Iris pigment epithelial cell (primary cell): Measurements from ENCODE around the gene LRRC52.

Experiments
- DNase-seq: peaks from one replicate; pipeline ENCODE4 v3.0.0-alpha.2; 2011; ENCODE audit warnings: low read depth

Gene LRRC52

GRCh38 chr1:165543532-165544438 is at the start of gene LRRC52:
LRRC52 (plus strand) TSS chr1:165544000; CDS start chr1:165544297, 297 bp downstream.
- DNase-seq = no peak

GRCh38 chr1:165494949-165495857 is 48.6 kb upstream of the LRRC52 start:
- DNase-seq = no peak

DNA sequence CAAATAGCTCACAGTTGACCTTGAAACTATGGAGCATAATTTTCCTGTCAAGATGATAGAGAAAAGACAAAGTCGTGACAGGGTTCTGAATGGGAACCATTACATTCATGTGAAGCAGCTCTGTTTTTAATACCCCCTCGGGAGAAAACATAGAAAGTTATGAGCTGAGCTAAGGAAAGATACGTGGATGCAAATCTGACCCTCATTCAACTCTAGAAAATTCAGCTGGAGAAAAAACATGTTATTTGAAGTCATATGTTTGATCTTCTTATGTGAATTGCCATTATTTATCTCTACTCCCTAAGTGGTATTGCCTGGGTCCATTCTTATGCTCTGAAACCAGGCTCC is 48.0 kb upstream of the LRRC52 start:
- no peak for DNase-seq

DNA sequence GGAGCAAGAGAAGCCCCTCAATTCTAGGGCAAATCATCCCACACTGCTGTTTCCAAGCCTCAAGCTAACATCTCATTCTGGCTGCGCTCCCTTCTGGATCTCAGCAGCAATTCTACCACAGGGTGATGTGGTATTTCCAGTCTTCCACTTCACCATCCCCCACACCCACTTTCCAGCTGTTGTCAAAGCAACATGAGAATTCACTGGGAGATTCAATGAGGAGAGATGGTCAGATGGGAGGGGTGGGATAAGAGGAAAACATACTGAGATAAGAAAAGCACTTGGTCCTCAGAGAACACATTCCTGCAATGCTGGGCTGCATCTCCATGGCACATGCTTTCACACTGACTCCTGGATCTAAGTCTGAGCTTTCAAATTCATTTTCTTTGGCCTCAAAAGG is 47.3 kb upstream of the LRRC52 start:
- DNase-seq = no peak

DNA sequence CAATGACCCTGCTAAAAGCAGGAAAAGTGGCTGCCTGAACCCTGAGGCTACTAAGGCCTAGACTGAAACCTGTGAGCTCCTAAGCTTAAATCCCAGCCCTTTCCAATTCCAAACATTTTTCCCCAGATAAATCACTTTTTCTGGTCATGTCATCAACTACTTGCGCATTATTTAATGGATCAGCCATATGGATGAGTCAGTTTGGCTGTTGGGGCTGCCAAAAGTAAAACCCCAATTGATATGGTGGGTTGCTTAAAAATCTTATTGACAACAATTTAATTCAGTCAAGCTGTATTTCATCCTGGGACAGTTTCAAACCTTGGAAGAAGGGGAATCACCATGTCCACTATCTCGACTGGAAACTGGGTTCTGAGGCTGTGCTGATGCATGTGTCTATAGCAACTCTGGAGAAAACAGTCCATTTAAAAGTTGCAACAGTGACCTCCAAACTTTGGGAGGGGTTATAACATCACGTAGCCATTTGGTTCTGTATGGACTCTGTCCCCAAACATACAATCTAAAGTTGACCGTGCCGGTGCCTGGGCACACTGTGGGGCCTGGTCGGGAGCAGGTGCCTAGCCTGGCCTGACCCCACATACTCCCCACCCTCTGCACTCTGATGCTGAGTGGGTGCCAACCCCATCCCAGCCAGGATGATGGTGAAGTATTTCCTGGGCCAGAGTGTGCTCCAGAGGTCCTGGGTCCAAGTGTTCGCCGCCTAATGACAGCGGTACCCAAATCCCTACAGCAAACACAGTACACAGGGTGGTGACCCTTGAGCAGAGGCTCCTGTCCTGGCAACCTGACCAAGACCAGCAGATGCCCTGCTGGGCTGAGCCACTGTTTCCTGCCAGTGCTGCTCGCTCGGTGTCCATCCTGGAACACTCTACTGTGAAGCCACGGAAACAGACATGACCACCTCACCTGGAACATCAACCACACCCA is 46.5 kb upstream of the LRRC52 start:
- no peak for DNase-seq

GRCh38 chr1:165501330-165501969 is 42.4 kb upstream of the LRRC52 start:
- DNase-seq = no peak

DNA sequence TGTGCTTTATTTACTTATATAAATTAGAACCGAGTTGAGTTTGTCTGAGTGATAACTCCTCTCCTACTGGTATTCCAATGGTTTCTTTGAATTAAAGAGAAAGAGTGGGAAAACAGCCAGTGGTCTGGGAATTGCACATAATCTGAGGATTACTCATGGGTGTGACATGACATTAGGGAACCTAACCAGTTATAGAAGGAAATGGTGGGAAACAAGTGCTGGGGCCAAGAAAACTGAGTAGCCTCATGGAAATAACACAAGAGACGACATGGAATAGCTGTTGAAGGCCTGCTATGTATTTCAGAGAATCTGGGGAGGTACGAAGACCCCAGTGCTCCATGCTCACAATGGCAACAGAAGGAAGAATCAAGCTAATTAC is 41.8 kb upstream of the LRRC52 start:
- DNase-seq = no peak

- DNase-seq = no peak
Measured at GRCh38 chr1:165507570-165507969, 36.2 kb upstream of the LRRC52 start.

DNA sequence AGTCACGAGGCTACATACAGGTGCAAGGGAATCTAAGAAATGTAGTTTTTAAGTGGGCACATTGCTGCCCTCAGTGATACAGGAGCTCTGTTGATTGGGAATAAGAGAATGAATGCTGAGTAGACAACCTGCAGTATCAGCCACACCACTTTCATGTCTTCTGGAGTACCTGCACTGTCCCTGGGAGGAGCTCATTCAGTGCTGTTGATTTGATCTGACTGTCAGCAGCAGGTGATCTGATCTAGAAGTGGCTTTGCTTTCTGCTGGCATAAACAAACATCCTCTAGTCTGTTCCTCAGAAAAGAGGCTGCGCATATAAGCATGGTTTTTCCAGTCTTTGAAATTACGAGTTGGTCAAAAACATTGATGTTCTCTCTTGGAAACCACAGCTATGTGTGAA is 35.5 kb upstream of the LRRC52 start:
- DNase-seq = no peak

DNA sequence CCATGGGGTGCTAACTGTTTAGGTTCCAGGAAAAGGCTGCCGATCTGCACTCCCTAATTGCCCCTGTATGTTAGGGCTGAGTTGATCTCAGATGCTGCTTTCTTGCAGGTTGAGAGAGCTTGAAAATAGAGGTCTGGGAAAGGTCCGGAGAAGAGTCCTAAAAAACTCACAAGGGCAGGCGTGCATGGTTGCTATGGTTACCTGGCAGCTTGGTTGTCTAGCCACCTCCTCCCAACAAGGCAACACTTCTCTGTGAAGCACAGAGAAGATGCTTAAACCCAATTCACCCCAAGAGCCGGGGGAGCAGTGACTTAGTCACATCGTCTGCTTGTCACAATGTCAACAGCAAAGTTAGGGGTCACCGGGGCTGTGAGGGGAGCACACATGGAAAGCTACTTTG is 31.0 kb upstream of the LRRC52 start:
- no peak for DNase-seq

GRCh38 chr1:165516469-165516868 is 27.3 kb upstream of the LRRC52 start:
- DNase-seq = no peak

DNA sequence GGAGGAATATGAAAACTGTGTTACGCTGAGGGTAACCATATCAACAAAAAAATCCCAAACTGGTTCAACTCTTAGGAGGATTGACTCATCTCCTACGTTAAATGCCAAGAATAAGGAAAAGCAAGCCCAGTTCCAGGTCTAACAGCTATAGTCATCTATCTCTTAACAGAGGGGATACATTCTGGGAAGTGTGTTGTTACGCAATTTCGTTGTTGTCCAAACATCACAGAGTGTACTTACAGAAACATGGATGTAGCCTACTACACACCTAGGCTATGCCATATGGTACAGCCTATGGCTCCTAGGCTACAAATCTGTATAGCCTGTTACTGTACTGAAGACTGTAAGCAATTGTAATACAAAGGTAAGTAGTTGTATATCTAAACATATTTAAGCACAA is 23.2 kb upstream of the LRRC52 start:
- no peak for DNase-seq

DNA sequence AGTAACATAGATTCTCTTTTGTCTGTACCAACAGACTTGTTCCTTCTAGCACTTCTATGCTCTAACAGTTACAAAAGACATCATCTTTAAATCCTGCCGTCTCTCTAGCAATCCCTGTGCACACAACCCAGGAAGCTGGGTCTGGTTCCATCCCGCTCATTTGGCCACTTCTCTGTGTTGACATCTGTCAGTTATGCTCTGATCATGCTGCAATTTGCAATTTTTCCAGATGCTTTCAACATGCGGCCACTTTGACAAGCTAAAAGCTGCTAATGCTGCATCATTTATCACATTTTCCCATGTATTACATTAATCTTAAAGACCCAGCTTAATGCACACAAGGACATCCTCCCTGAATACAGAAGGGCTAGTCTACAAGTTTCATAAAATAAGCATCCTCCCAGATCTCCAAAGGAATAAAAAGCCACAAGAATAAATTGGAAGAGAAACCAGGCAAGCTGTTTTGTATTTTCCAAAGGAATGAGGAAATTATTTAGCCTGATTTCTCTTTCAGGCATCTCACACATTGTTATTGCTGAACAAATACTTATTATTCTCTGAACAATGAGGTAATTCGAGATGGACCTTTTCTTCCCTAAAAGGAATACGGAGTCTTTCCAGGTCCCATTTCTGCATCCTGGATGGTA is 19.0 kb upstream of the LRRC52 start:
- DNase-seq = no peak

DNA sequence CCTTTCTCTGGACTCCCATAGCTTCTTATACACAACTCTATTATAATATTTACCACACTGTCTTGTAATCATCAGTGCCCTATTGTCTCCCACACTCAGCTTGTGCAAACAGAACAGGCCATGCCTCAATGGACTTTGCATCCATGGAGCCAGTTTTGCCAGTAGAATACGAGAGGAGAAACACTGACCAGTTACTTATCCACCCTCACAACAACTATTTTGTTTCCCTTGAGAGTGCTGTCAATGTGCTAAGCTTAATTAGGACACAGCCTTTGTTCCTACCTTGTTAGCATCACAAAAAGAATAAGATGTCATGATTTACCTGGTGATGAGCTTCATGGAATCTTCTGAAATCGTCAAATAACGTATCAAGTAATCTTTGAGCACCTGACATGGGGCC is 18.1 kb upstream of the LRRC52 start:
- no peak for DNase-seq

GRCh38 chr1:165527251-165528007 is 16.4 kb upstream of the LRRC52 start:
- no peak for DNase-seq

DNA sequence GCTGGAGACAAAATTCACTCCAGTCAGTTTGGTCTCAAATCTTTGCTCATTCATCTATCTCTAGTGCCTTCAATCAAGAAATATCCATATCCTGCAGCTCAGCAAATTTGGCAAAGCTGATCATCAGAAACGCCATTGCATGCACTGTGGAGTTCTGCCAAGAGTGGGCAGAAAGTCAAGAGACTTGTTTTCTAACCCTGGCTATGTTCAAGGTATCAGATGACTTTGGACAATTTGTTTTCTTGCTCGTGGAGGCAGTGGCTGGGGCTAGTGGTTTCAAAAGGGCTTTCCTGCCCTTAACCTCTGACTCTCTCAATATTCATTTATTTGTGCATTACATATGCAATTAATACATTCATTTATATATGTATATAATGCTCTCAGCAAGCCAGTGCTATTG is 12.8 kb upstream of the LRRC52 start:
- no peak for DNase-seq

DNA sequence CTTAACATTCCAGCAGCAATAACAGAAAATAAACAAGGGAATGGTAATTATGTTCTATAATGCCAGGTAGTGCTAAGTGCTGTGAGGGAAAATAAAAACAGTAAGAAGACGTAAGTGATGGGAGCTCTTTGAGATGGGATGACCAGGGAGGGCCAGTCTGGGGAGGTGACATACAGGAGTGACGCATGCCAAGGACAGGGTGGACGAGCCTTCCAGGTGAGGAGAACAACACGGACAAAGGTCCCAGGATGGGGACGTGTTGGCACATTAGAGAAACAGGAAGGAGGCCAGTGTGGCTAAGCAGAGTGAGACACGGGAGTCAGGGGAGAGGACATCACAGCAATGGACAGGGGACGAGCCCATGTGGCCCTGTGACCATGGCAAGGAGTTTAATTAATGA is 11.7 kb upstream of the LRRC52 start:
- DNase-seq = no peak

GRCh38 chr1:165533254-165533653 is 10.5 kb upstream of the LRRC52 start:
- no peak for DNase-seq

DNA sequence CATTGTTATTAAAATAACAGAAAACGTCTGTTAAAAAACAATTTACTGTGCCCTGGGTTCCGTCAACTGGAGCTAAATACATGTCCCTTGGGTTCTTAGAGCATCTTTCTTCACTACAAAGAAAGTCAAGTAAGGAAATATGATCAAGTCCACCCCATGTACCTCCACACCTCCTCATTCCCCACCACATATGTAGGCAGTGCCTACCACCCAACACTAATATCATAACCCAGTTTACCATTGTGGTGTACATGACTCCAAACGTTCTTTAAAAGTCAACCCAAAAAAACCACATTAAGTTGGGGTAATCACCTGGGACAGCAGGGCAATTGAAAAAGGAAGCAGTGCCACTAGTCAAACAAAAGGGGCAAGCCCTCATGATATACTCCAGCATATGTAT is 7.8 kb upstream of the LRRC52 start:
- DNase-seq = no peak
